ENCODE measurements around the gene GPR85.
A peak's percentile ranks its signal among the peaks of the same experiment; 100 is the strongest.

Gene GPR85

GRCh38 chr7:113086431-113086888 lies at the start of gene GPR85:
Gene GPR85 (minus strand): TSS chr7:113086827. CDS start chr7:113084721, 2,106 bp downstream.
- peak; percentile 63 for DNase-seq (ENCODE audit: low spot score)
- TF ChIP-seq CTCF (IDR thresholded peaks at IDR 0.05; ENCODE audit: borderline replicate concordance, control extremely low read depth, extremely low read depth, insufficient read depth, missing control alignments): no peak
- in situ Hi-C loops (cut with MboI; ENCODE audit: low sequenced_read_pairs, unreplicated experiment): no loop called here

GRCh38 chr7:113134025-113134424 lies 47.4 kb upstream of the GPR85 start:
- in situ Hi-C loops (cut with MboI; ENCODE audit: low sequenced_read_pairs, unreplicated experiment): no loop called here
- TF ChIP-seq CTCF (IDR thresholded peaks at IDR 0.05; ENCODE audit: borderline replicate concordance, control extremely low read depth, extremely low read depth, insufficient read depth, missing control alignments): no peak

GRCh38 chr7:113131367-113131766 lies 44.7 kb upstream of the GPR85 start:
- in situ Hi-C loops (cut with MboI; ENCODE audit: low sequenced_read_pairs, unreplicated experiment): no loop called here
- no peak for DNase-seq (ENCODE audit: low spot score)

More at GRCh38 chr7:113134025-113134424, 47.4 kb upstream of the GPR85 start:
- DNase-seq (ENCODE audit: low spot score): no peak

GRCh38 chr7:113128031-113128430 lies 41.4 kb upstream of the GPR85 start:
- DNase-seq (ENCODE audit: low spot score): no peak
- no peak for TF ChIP-seq CTCF (IDR thresholded peaks at IDR 0.05; ENCODE audit: borderline replicate concordance, control extremely low read depth, extremely low read depth, insufficient read depth, missing control alignments)
- in situ Hi-C loops (cut with MboI; ENCODE audit: low sequenced_read_pairs, unreplicated experiment): no loop called here

More at GRCh38 chr7:113131367-113131766, 44.7 kb upstream of the GPR85 start:
- TF ChIP-seq CTCF (IDR thresholded peaks at IDR 0.05; ENCODE audit: borderline replicate concordance, control extremely low read depth, extremely low read depth, insufficient read depth, missing control alignments): no peak

GRCh38 chr7:113125728-113126127 lies 39.1 kb upstream of the GPR85 start:
- in situ Hi-C loops (cut with MboI; ENCODE audit: low sequenced_read_pairs, unreplicated experiment): no loop called here
- no peak for DNase-seq (ENCODE audit: low spot score)
- TF ChIP-seq CTCF (IDR thresholded peaks at IDR 0.05; ENCODE audit: borderline replicate concordance, control extremely low read depth, extremely low read depth, insufficient read depth, missing control alignments): no peak

GRCh38 chr7:113122744-113123143 lies 36.1 kb upstream of the GPR85 start:
- DNase-seq (ENCODE audit: low spot score): no peak
- no peak for TF ChIP-seq CTCF (IDR thresholded peaks at IDR 0.05; ENCODE audit: borderline replicate concordance, control extremely low read depth, extremely low read depth, insufficient read depth, missing control alignments)
- in situ Hi-C loops (cut with MboI; ENCODE audit: low sequenced_read_pairs, unreplicated experiment): no loop called here

All from GM13976 (cell line).